ENCODE results near the gene SPTBN2. TPM values are rescaled to one million over a fixed set of nuclear protein-coding genes. Genes with fewer than 3 reads are reported as not detected.

Gene SPTBN2
- total RNA-seq, 1 donor from 2014 or later: 18.1 TPM

GRCh38 chr11:66704659-66705360, 24.2 kb downstream of the SPTBN2 start:
- DNase-seq (ENCODE audit: low read depth in 2 of 2): no peak

GRCh38 chr11:66701432-66702240, 27.4 kb downstream of the SPTBN2 start:
- peak; percentile 10 to 38 for DNase-seq (ENCODE audit: low read depth in 2 of 2)

- no peak for DNase-seq (ENCODE audit: low read depth in 2 of 2)
Measured at GRCh38 chr11:66700742-66701141, 28.3 kb downstream of the SPTBN2 start.

- no peak for DNase-seq (ENCODE audit: low read depth in 2 of 2)
Measured at GRCh38 chr11:66700337-66700736, 28.7 kb downstream of the SPTBN2 start.

GRCh38 chr11:66698491-66698890, 30.5 kb downstream of the SPTBN2 start:
- DNase-seq (ENCODE audit: low read depth in 2 of 2): no peak

GRCh38 chr11:66697988-66698387, 31.0 kb downstream of the SPTBN2 start:
- DNase-seq (ENCODE audit: low read depth in 2 of 2): no peak

GRCh38 chr11:66696146-66696545, 32.9 kb downstream of the SPTBN2 start:
- DNase-seq (ENCODE audit: low read depth in 2 of 2): no peak

- DNase-seq (ENCODE audit: low read depth in 2 of 2): peak; percentile 64 to 93
Measured at GRCh38 chr11:66694732-66695207, 34.2 kb downstream of the SPTBN2 start.

- no peak for DNase-seq (ENCODE audit: low read depth in 2 of 2)
Measured at GRCh38 chr11:66694056-66694410, 35.0 kb downstream of the SPTBN2 start.

- DNase-seq (ENCODE audit: low read depth in 2 of 2): no peak
Measured at GRCh38 chr11:66693356-66694055, 35.5 kb downstream of the SPTBN2 start.

- DNase-seq (ENCODE audit: low read depth in 2 of 2): no peak
Measured at GRCh38 chr11:66692871-66693331, 36.1 kb downstream of the SPTBN2 start.

- DNase-seq (ENCODE audit: low read depth in 2 of 2): no peak
Measured at GRCh38 chr11:66692446-66692845, 36.6 kb downstream of the SPTBN2 start.

GRCh38 chr11:66691311-66691980, 37.6 kb downstream of the SPTBN2 start:
- DNase-seq (ENCODE audit: low read depth in 2 of 2): no peak

GRCh38 chr11:66689661-66690590, 39.1 kb downstream of the SPTBN2 start:
- no peak for DNase-seq (ENCODE audit: low read depth in 2 of 2)

- no peak for DNase-seq (ENCODE audit: low read depth in 2 of 2)
Measured at GRCh38 chr11:66688561-66689534, 40.2 kb downstream of the SPTBN2 start.

GRCh38 chr11:66687831-66688281, 41.2 kb downstream of the SPTBN2 start:
- DNase-seq (ENCODE audit: low read depth in 2 of 2): no peak

GRCh38 chr11:66686801-66687750, 41.9 kb downstream of the SPTBN2 start:
- DNase-seq (ENCODE audit: low read depth in 2 of 2): no peak

Data from dermis microvascular lymphatic vessel endothelial cell (primary cell).